Measurements from ENCODE around the gene RMI2.

The RMI2 gene

GRCh38 chr16:11389631-11390565 is 44.6 kb downstream of the RMI2 start:
- H3K4me1 ChIP-seq = peaks cover 0 to 11% (median 0%) of the 10 kb centered on the region in 10 experiments; a peak in 2 of 20 replicates
- no peaks in the 10 kb centered on the region for H3K27me3 ChIP-seq
- H3K4me3 ChIP-seq = no peak overlapping the region
- H3K9me3 ChIP-seq (replicated peaks in 1 of 11) = no peaks in the 10 kb centered on the region
- no peaks in the 10 kb centered on the region for H3K36me3 ChIP-seq
- no peak for TF ChIP-seq Cebpa-rat (IDR thresholded peaks at IDR 0.05)
- H3K27ac ChIP-seq = peak overlapping the region in 1 of 11 experiments; percentile 0; a peak in 1 of 22 replicates
- no peak overlapping the region; a peak in 1 of 22 replicates for H3K9ac ChIP-seq
- peaks cover 0 to 6% (median 0%) of the 10 kb centered on the region in 11 experiments; a peak in 2 of 22 replicates for H4K20me1 ChIP-seq
- H3K4me2 ChIP-seq = no peak overlapping the region

GRCh38 chr16:11390573-11391495 is 45.6 kb downstream of the RMI2 start:
- H3K27me3 ChIP-seq = no peaks in the 10 kb centered on the region

GRCh38 chr16:11391576-11391975 is 46.3 kb downstream of the RMI2 start:
- no peak for TF ChIP-seq Cebpa-rat (IDR thresholded peaks at IDR 0.05)
- H3K27me3 ChIP-seq = no peaks in the 10 kb centered on the region
- H4K20me1 ChIP-seq = peaks cover 0 to 10% (median 0%) of the 10 kb centered on the region in 11 experiments; a peak in 2 of 22 replicates
- H3K36me3 ChIP-seq = no peaks in the 10 kb centered on the region
- no peak overlapping the region for H3K27ac ChIP-seq
- H3K9ac ChIP-seq = no peak overlapping the region
- peaks cover 0 to 14% (median 0%) of the 10 kb centered on the region in 10 experiments; a peak in 2 of 20 replicates for H3K4me1 ChIP-seq
- no peaks in the 10 kb centered on the region for H3K9me3 ChIP-seq (replicated peaks in 1 of 11)
- no peak overlapping the region for H3K4me2 ChIP-seq
- no peak overlapping the region for H3K4me3 ChIP-seq

More at GRCh38 chr16:11390573-11391495, 45.6 kb downstream of the RMI2 start:
- H3K27ac ChIP-seq = no peak overlapping the region
- no peaks in the 10 kb centered on the region for H3K9me3 ChIP-seq (replicated peaks in 1 of 11)
- peaks cover 0 to 7% (median 0%) of the 10 kb centered on the region in 11 experiments; a peak in 2 of 22 replicates for H4K20me1 ChIP-seq
- no peak overlapping the region for H3K4me2 ChIP-seq
- H3K9ac ChIP-seq = no peak overlapping the region; a peak in 1 of 22 replicates
- no peak overlapping the region for H3K4me3 ChIP-seq
- no peak for TF ChIP-seq Cebpa-rat (IDR thresholded peaks at IDR 0.05)
- H3K4me1 ChIP-seq = peaks cover 0 to 11% (median 0%) of the 10 kb centered on the region in 10 experiments; a peak in 2 of 20 replicates
- H3K36me3 ChIP-seq = no peaks in the 10 kb centered on the region

GRCh38 chr16:11392041-11392581 is 46.9 kb downstream of the RMI2 start:
- peaks cover 0 to 10% (median 0%) of the 10 kb centered on the region in 11 experiments; a peak in 2 of 22 replicates for H4K20me1 ChIP-seq
- no peaks in the 10 kb centered on the region for H3K27me3 ChIP-seq
- H3K9me3 ChIP-seq (replicated peaks in 1 of 11) = no peaks in the 10 kb centered on the region
- no peaks in the 10 kb centered on the region for H3K36me3 ChIP-seq
- H3K9ac ChIP-seq = no peak overlapping the region
- H3K27ac ChIP-seq = no peak overlapping the region
- no peak overlapping the region for H3K4me3 ChIP-seq
- no peak overlapping the region for H3K4me2 ChIP-seq
- no peak for TF ChIP-seq Cebpa-rat (IDR thresholded peaks at IDR 0.05)
- H3K4me1 ChIP-seq = peaks cover 0 to 9% (median 0%) of the 10 kb centered on the region in 10 experiments; a peak in 2 of 20 replicates

GRCh38 chr16:11393366-11393765 is 48.1 kb downstream of the RMI2 start:
- Histone ChIP-seq H3K4me2 (no peak overlapping the region), H3K9ac (peak overlapping the region in 2 of 11 experiments; percentile 0 to 9; a peak in 2 of 22 replicates), H3K4me1 (peaks cover 0 to 7% (median 0%) of the 10 kb centered on the region in 10 experiments; a peak in 1 of 20 replicates)

GRCh38 chr16:11393861-11394592 is 48.8 kb downstream of the RMI2 start:
- Histone ChIP-seq H3K4me3 (no peak overlapping the region), H3K27me3 (no peaks in the 10 kb centered on the region), H3K36me3 (no peaks in the 10 kb centered on the region), H3K27ac (0 out of 22 replicates have a peak overlapping the region, but pooled peaks of 1 of the 11 experiments have one; percentile 5), H3K4me2 (no peak overlapping the region), H3K9ac (peak overlapping the region in 1 of 11 experiments; percentile 0; a peak in 1 of 22 replicates), H4K20me1 (peaks cover 0 to 8% (median 0%) of the 10 kb centered on the region in 11 experiments; a peak in 2 of 22 replicates), H3K4me1 (peaks cover 0 to 7% (median 0%) of the 10 kb centered on the region in 10 experiments; a peak in 1 of 20 replicates), H3K9me3 (replicated peaks in 1 of 11) (no peaks in the 10 kb centered on the region)
- TF ChIP-seq Cebpa-rat (IDR thresholded peaks at IDR 0.05) = no peak

More at GRCh38 chr16:11393366-11393765, 48.1 kb downstream of the RMI2 start:
- peaks cover 0 to 10% (median 0%) of the 10 kb centered on the region in 11 experiments; a peak in 2 of 22 replicates for H4K20me1 ChIP-seq
- no peaks in the 10 kb centered on the region for H3K9me3 ChIP-seq (replicated peaks in 1 of 11)
- no peak overlapping the region for H3K4me3 ChIP-seq
- 0 out of 22 replicates have a peak overlapping the region, but pooled peaks of 1 of the 11 experiments have one; percentile 5 for H3K27ac ChIP-seq
- no peak for TF ChIP-seq Cebpa-rat (IDR thresholded peaks at IDR 0.05)
- no peaks in the 10 kb centered on the region for H3K27me3 ChIP-seq
- H3K36me3 ChIP-seq = no peaks in the 10 kb centered on the region

GRCh38 chr16:11394593-11394960 is 49.3 kb downstream of the RMI2 start:
- no peaks in the 10 kb centered on the region for H3K9me3 ChIP-seq (replicated peaks in 1 of 11)
- no peak overlapping the region for H3K4me2 ChIP-seq
- TF ChIP-seq Cebpa-rat (IDR thresholded peaks at IDR 0.05) = no peak
- H4K20me1 ChIP-seq = peaks cover 0 to 6% (median 0%) of the 10 kb centered on the region in 11 experiments; a peak in 2 of 22 replicates
- H3K36me3 ChIP-seq = no peaks in the 10 kb centered on the region
- H3K27ac ChIP-seq = no peak overlapping the region
- H3K4me1 ChIP-seq = peaks cover 0 to 7% (median 0%) of the 10 kb centered on the region in 10 experiments; a peak in 1 of 20 replicates
- H3K4me3 ChIP-seq = no peak overlapping the region
- no peak overlapping the region for H3K9ac ChIP-seq
- no peaks in the 10 kb centered on the region for H3K27me3 ChIP-seq
